ENCODE data around the gene GALNS. TPM values are rescaled to one million over a fixed set of nuclear protein-coding genes. Genes with fewer than 3 reads are reported as not detected.

GALNS gene
- total RNA-seq, 1 experiment from 2014 or later = 29.5 TPM

DNA sequence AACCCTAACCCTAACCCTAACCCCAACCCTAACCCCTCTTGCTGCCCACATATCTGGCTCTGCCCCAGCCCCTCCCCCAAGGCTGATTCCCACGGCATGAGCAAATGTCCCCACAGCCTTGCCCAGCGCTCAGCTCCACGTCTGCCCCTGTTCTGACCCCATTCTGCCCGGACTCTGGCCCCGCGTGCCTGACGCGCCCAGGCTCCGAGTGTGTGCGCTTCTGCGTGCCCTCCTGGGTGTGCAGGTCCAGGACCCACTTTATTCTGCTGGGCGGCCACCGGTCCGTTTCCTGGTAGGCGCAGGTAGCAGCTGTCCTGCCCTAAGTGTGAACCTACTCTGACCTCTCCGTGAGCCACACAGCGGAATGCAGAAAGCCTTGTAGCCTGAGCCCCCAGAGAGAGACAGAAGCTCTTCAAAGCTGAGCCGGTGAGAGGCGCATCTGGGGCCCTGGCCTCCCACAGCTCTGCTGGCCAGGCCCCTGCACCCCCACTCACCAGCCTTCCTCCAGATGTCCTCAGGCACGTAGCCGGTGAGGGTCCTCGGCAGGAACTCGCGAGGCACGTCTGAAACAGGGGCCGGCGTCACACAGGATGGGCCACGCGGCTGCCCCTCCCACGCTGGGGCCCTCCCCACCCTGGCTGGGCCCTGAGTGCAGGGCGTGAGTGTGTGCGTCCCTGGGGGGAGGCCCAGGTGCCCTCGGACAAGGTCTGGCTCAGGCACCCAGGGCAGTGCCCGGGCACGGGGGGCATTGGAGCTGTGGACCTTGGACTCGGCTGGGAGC lies 23.7 kb upstream of the GALNS start:
- no peak overlapping the region for H3K27ac Mint-ChIP-seq
- ATAC-seq (no peak), DNase-seq (ENCODE audit: low spot score) (no peak)
- H3K27me3 Mint-ChIP-seq (ENCODE audit: low read depth) = no peaks in the 10 kb centered on the region; the same call in 1 of the 2 replicates
- no peaks in the 10 kb centered on the region for H3K4me1 Mint-ChIP-seq
- no peak for TF ChIP-seq USF1 (CRISPR knock-in tag; IDR thresholded peaks at IDR 0.05)
- TF ChIP-seq E2F1 (CRISPR knock-in tag; IDR thresholded peaks at IDR 0.05) = no peak
- TF ChIP-seq, protein P1, sequence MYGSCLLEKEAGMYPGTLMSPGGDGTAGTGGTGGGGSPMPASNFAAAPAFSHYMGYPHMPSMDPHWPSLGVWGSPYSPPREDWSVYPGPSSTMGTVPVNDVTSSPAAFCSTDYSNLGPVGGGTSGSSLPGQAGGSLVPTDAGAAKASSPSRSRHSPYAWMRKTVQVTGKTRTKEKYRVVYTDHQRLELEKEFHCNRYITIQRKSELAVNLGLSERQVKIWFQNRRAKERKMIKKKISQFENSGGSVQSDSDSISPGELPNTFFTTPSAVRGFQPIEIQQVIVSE (CRISPR knock-in tag; IDR thresholded peaks at IDR 0.05; ENCODE audit: borderline replicate concordance) = no peak
- no peak for TF ChIP-seq NR3C1 (CRISPR knock-in tag; conservative IDR thresholded peaks at IDR 0.05; ENCODE audit: low read depth)
- no peak for TF ChIP-seq ZNF232 (CRISPR knock-in tag; IDR thresholded peaks at IDR 0.05)
- TF ChIP-seq E2F4 (CRISPR knock-in tag; IDR thresholded peaks at IDR 0.05; ENCODE audit: borderline replicate concordance, low read depth) = no peak
- no peak for TF ChIP-seq RELA (CRISPR knock-in tag; IDR thresholded peaks at IDR 0.05; ENCODE audit: borderline replicate concordance)
- TF ChIP-seq MXD4 (CRISPR knock-in tag; IDR thresholded peaks at IDR 0.05; ENCODE audit: borderline replicate concordance) = no peak
- TF ChIP-seq HMGA2 (CRISPR knock-in tag; IDR thresholded peaks at IDR 0.05) = no peak
- no peak for TF ChIP-seq ZNF219 (CRISPR knock-in tag; IDR thresholded peaks at IDR 0.05; ENCODE audit: borderline replicate concordance)
- no peak for TF ChIP-seq SMAD4 (CRISPR knock-in tag; IDR thresholded peaks at IDR 0.05)
- TF ChIP-seq, protein P2, sequence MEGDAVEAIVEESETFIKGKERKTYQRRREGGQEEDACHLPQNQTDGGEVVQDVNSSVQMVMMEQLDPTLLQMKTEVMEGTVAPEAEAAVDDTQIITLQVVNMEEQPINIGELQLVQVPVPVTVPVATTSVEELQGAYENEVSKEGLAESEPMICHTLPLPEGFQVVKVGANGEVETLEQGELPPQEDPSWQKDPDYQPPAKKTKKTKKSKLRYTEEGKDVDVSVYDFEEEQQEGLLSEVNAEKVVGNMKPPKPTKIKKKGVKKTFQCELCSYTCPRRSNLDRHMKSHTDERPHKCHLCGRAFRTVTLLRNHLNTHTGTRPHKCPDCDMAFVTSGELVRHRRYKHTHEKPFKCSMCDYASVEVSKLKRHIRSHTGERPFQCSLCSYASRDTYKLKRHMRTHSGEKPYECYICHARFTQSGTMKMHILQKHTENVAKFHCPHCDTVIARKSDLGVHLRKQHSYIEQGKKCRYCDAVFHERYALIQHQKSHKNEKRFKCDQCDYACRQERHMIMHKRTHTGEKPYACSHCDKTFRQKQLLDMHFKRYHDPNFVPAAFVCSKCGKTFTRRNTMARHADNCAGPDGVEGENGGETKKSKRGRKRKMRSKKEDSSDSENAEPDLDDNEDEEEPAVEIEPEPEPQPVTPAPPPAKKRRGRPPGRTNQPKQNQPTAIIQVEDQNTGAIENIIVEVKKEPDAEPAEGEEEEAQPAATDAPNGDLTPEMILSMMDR (IDR thresholded peaks at IDR 0.05) = no peak
- TF ChIP-seq ZNF317 (CRISPR knock-in tag; IDR thresholded peaks at IDR 0.05; ENCODE audit: borderline replicate concordance, low read depth) = no peak
- TF ChIP-seq IRF2 (CRISPR knock-in tag; IDR thresholded peaks at IDR 0.05; ENCODE audit: borderline replicate concordance, low read depth) = no peak
- no peak for TF ChIP-seq JUN (CRISPR knock-in tag; IDR thresholded peaks at IDR 0.05)
- TF ChIP-seq TCF7 (CRISPR knock-in tag; IDR thresholded peaks at IDR 0.05; ENCODE audit: low read depth) = no peak
- TF ChIP-seq PRRX2 (CRISPR knock-in tag; IDR thresholded peaks at IDR 0.05) = no peak
- no peak for TF ChIP-seq ZNF512 (CRISPR knock-in tag; IDR thresholded peaks at IDR 0.05; ENCODE audit: borderline replicate concordance)
- no peaks in the 10 kb centered on the region for H3K9me3 Mint-ChIP-seq
- H3K4me3 Mint-ChIP-seq = no peak overlapping the region
- ChIA-PET POLR2A (interaction anchor here (0.6 kb wide), 1 partner anchor 47 kb away, joined by 4 read pairs; no protein-coding TSS in a partner anchor), CTCF (interaction anchor here (0.7 to 3.0 kb wide), 12 partner anchors 21 to 287 kb away, joined by 3 to 18 read pairs (median 5); partner anchors contain the start of genes GALNS and TRAPPC2L)
- no peaks in the 10 kb centered on the region for H3K36me3 Mint-ChIP-seq
